ENCODE results near the gene SH3PXD2A. TPM values are rescaled to one million over a fixed set of nuclear protein-coding genes. Genes with fewer than 3 reads are reported as not detected.

The SH3PXD2A gene
- total RNA-seq, 4 donors from 2014 or later: 12.1 to 68.5 (median 21.7) TPM

DNA sequence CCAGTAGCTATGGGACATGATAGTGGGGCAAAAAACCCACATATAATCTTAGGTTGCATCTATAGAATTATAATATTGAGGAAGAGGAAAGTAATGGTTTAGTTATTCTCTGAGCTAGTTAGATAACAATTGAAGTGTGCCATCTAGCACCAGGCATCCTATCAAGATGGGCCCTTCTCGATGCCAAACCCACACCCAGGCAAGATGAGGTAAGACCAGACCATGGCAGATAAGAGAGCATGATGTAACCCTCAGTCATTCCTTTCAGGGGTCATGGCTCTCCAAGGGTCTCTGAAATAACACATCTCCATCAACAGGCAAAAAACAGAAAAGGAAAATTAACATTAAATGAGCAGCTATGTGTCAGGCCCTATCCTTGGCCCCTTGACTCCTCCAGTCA is 128.7 kb downstream of the SH3PXD2A start:
- no peak for DNase-seq
- H3K36me3 ChIP-seq: peaks cover 0 to 6% (median 0%) of the 10 kb centered on the region in 3 donors
- no peaks in the 10 kb centered on the region for H3K27me3 ChIP-seq
- no peaks in the 10 kb centered on the region for H3K4me1 ChIP-seq
- TF ChIP-seq POLR2A (IDR thresholded peaks at IDR 0.05): no peak
- TF ChIP-seq, protein P1, sequence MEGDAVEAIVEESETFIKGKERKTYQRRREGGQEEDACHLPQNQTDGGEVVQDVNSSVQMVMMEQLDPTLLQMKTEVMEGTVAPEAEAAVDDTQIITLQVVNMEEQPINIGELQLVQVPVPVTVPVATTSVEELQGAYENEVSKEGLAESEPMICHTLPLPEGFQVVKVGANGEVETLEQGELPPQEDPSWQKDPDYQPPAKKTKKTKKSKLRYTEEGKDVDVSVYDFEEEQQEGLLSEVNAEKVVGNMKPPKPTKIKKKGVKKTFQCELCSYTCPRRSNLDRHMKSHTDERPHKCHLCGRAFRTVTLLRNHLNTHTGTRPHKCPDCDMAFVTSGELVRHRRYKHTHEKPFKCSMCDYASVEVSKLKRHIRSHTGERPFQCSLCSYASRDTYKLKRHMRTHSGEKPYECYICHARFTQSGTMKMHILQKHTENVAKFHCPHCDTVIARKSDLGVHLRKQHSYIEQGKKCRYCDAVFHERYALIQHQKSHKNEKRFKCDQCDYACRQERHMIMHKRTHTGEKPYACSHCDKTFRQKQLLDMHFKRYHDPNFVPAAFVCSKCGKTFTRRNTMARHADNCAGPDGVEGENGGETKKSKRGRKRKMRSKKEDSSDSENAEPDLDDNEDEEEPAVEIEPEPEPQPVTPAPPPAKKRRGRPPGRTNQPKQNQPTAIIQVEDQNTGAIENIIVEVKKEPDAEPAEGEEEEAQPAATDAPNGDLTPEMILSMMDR (IDR thresholded peaks at IDR 0.05): no peak
- H3K4me3 ChIP-seq: no peak overlapping the region
- no peaks in the 10 kb centered on the region for H3K9me3 ChIP-seq
- no peak overlapping the region for H3K27ac ChIP-seq

DNA sequence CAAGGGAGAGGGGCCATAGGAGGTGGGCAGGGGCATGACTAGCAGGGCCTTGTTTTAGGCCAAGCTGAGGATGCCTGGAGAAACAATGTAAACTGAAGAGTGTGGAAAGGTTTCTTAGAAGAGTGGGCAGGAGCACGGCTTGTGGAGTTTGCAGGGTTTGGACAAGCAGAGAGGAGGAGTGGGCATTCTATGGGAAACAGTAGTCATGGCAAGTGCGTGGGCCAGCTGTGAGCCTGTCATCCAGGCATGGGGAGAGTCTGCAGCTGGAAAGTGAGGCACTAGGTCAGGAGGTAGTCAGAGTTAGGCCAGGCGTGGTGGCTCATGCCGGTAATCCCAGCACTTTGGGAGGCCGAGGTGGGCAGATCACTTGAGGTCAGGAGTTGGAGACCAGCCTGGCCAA is 130.1 kb downstream of the SH3PXD2A start:
- Histone ChIP-seq H3K4me3 (no peak overlapping the region), H3K27ac (no peak overlapping the region), H3K36me3 (peaks cover 0 to 6% (median 0%) of the 10 kb centered on the region in 3 donors), H3K4me1 (no peaks in the 10 kb centered on the region), H3K9me3 (no peaks in the 10 kb centered on the region), H3K27me3 (no peaks in the 10 kb centered on the region)
- TF ChIP-seq, protein P1 (IDR thresholded peaks at IDR 0.05): no peak
- no peak for TF ChIP-seq POLR2A (IDR thresholded peaks at IDR 0.05)
- no peak for DNase-seq

DNA sequence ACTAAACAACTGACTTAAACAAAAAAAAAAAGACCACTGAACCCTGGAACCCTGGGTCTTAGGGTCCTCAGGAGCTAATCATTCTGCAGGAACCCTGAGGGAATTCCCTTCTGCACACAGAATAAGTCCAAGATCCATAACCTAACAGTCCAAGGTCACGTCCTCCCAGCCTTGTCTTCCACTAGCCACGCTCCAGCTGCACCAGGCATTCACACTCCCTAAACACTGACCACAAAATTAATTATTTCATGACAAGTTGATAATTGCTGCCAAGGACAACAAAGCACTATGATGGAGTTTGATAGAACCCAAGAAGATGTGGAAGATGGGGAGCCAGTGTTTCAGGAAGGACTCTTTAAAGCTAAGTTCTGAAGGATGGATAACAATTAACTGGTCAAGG is 130.6 kb downstream of the SH3PXD2A start:
- TF ChIP-seq, protein P1 (IDR thresholded peaks at IDR 0.05): no peak
- TF ChIP-seq POLR2A (IDR thresholded peaks at IDR 0.05): no peak
- no peak for DNase-seq
- no peak overlapping the region for H3K4me3 ChIP-seq
- no peaks in the 10 kb centered on the region for H3K27me3 ChIP-seq
- no peak overlapping the region for H3K27ac ChIP-seq
- H3K36me3 ChIP-seq: peaks cover 0 to 6% (median 0%) of the 10 kb centered on the region in 3 donors
- H3K4me1 ChIP-seq: no peaks in the 10 kb centered on the region
- H3K9me3 ChIP-seq: no peaks in the 10 kb centered on the region

DNA sequence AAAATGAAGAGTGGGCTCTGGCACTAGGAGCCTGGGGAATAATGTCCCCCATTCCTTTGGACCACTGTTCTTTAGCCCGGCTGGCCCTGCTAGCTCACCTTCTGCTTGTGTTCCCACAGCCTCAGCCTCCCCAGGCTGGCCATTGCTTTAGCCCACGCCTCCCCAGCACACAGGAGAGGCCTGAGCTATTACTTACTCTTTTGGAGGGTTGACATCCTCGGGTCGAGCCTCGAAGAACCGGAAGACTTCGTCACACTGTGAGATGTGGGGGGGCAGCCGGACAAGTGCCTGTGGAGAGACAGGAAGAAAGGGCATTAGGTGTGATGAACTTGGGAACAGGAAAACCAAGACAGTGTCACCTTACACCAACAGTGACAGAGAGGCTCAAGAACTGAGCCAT is 131.3 kb downstream of the SH3PXD2A start:
- no peak for DNase-seq
- Histone ChIP-seq H3K27ac (no peak overlapping the region), H3K36me3 (peaks cover 0 to 6% (median 0%) of the 10 kb centered on the region in 3 donors), H3K9me3 (no peaks in the 10 kb centered on the region), H3K27me3 (no peaks in the 10 kb centered on the region), H3K4me3 (no peak overlapping the region), H3K4me1 (no peaks in the 10 kb centered on the region)
- TF ChIP-seq, protein P1 (IDR thresholded peaks at IDR 0.05): no peak
- no peak for TF ChIP-seq POLR2A (IDR thresholded peaks at IDR 0.05)

DNA sequence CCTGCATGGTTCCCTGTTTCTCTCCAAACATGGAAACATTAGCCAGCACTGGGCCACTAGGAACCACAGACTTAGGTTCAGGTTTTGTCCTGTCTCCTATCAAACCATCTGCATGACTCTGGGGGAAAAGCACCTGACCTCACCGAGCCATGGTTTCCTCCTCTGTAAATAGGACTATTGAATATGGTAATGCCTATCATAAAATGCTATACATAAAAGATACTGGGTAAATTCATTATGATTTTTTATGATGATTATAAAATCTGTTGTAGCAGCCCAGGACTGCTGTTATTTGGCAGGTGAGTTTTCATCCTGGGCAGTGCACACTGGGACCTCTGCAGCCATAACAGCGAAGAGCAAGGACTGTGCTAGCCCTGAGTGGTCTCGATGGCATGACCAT is 131.8 kb downstream of the SH3PXD2A start:
- Histone ChIP-seq H3K4me1 (no peaks in the 10 kb centered on the region), H3K9me3 (no peaks in the 10 kb centered on the region), H3K4me3 (no peak overlapping the region), H3K27ac (no peak overlapping the region), H3K36me3 (peaks cover 0 to 6% (median 0%) of the 10 kb centered on the region in 3 donors), H3K27me3 (no peaks in the 10 kb centered on the region)
- no peak for DNase-seq
- TF ChIP-seq, protein P1 (IDR thresholded peaks at IDR 0.05): no peak
- TF ChIP-seq POLR2A (IDR thresholded peaks at IDR 0.05): no peak

DNA sequence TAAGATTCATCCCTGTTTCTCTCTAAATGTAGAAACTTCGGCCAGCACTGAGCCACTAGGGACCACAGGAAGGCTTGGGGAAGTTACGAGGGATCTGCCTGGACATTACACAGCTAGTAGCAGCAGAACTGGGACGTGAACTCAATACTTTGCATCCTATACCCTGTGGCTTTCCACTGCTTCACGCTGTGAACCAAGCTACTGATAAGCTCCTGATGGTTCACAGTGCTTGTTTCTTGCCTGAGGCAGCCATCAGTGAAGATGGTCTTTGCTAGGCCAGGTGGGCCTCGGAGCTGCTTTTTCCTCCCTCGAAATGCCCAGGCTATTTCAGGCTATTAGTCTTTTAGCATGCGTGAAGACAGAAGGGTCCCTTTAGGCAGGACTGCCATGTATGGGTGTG is 132.7 kb downstream of the SH3PXD2A start:
- no peaks in the 10 kb centered on the region for H3K4me1 ChIP-seq
- TF ChIP-seq, protein P1 (IDR thresholded peaks at IDR 0.05): no peak
- no peak for TF ChIP-seq POLR2A (IDR thresholded peaks at IDR 0.05)
- no peak for DNase-seq
- no peak overlapping the region for H3K27ac ChIP-seq
- no peaks in the 10 kb centered on the region for H3K9me3 ChIP-seq
- peaks cover 0 to 6% (median 0%) of the 10 kb centered on the region in 3 donors for H3K36me3 ChIP-seq
- no peaks in the 10 kb centered on the region for H3K27me3 ChIP-seq
- no peak overlapping the region for H3K4me3 ChIP-seq

Measured in Peyer's patch (tissue), 4 donors.